ENCODE results near the gene FBLN5. TPM values are rescaled to one million over a fixed set of nuclear protein-coding genes. Genes with fewer than 3 reads are reported as not detected.

The FBLN5 gene
- total and polyA plus RNA-seq, 2 of the 4 experiments (the other 2 are of a cell fraction): 10.6 to 76.4 TPM

DNA sequence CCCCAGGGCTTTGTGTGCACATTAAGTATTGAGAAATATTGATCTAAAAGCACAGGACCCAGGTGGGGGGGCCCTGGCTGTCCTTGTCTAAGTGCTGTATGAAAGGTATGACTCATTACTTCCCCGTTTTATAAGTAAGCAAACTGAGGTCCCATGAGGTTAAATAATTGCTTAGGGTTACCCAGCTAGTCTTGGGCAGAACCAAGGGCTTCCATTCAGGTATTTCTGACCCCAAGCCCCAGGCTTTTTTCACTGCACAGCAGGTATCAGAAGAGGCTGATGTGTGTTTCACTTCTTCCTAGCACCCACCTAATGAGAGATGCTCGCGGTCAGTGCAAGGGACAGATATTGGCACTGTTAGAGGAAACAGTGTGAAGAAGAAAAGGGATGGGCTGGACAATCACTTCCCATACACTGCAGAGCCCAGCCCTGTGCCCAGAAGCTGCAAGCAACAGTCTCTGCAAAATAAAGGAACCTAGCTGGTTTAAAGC lies 75.4 kb downstream of the FBLN5 start:
- Histone ChIP-seq H2AFZ (replicated peaks; ENCODE audit: low read length, poor library complexity) (no peak overlapping the region), H4K91ac (ENCODE audit: insufficient read depth, low read depth, low read length) (no peak overlapping the region), H3K4me3 (ENCODE audit: insufficient read depth, low read depth, low read length) (no peak overlapping the region), H2BK5ac (ENCODE audit: low read depth, low read length, poor library complexity, severe bottlenecking) (no peak overlapping the region), H3K14ac (replicated peaks; ENCODE audit: low read depth, low read length) (no peak overlapping the region), H3K4ac (ENCODE audit: low read depth, low read length) (no peak overlapping the region), H3K79me1 (ENCODE audit: low read depth in 1 of 2, low read length in 2 of 2) (no peaks in the 10 kb centered on the region; a peak in 1 of 4 replicates), H3K9me3 (ENCODE audit: control insufficient read depth, insufficient read depth, low read length) (no peaks in the 10 kb centered on the region), H4K5ac (ENCODE audit: low read depth, low read length) (no peak overlapping the region), H3K9me1 (ENCODE audit: insufficient read depth, low read length) (peaks cover 21% of the 10 kb centered on the region; the same call in 1 of the 2 replicates), H2BK15ac (ENCODE audit: low read depth, low read length) (no peak overlapping the region), H3K23ac (ENCODE audit: low read depth, low read length) (no peak overlapping the region), H2BK20ac (ENCODE audit: low read depth, low read length) (no peak overlapping the region), H3K36me3 (ENCODE audit: control insufficient read depth, insufficient read depth, low read length) (peaks cover 47% of the 10 kb centered on the region), H2AK5ac (ENCODE audit: low read depth, low read length) (no peak overlapping the region), H3K27ac (ENCODE audit: insufficient read depth, low read length) (no peak overlapping the region), H4K20me1 (ENCODE audit: insufficient read depth, low read length) (no peaks in the 10 kb centered on the region), H3K27me3 (ENCODE audit: control insufficient read depth, insufficient read depth, low read length) (no peaks in the 10 kb centered on the region), H3K56ac (ENCODE audit: extremely low read depth, insufficient read depth, low read length) (no peak overlapping the region), H3K4me1 (ENCODE audit: control insufficient read depth, insufficient read depth, low read length) (peaks cover 19% of the 10 kb centered on the region), H4K8ac (ENCODE audit: low read depth in 2 of 2, low read length in 2 of 2) (no peak overlapping the region; a peak in 1 of 4 replicates), H2AK9ac (replicated peaks; ENCODE audit: low read depth, low read length, poor library complexity) (no peak overlapping the region), H3K18ac (ENCODE audit: low read depth, low read length) (no peak overlapping the region), H2BK120ac (ENCODE audit: low read depth, low read length) (no peak overlapping the region), H3K4me2 (ENCODE audit: low read depth, low read length) (no peak overlapping the region), H3K9ac (ENCODE audit: low read depth, low read length) (no peak overlapping the region)
- BruUV-seq (replicated peaks): no TSS peak
- ChIA-PET CTCF (interaction anchor here (1.0 kb wide), 1 partner anchor 12 kb away, joined by 4 read pairs; no protein-coding TSS in a partner anchor), POLR2A (ENCODE audit: unreplicated experiment) (no interaction called here)
- ATAC-seq (ENCODE audit: low read depth) (no peak), DNase-seq (no peak)
- dilution Hi-C loops (cut with HindIII; ENCODE audit: low sequenced_read_pairs, unreplicated experiment) (no loop called here), intact Hi-C loops (cut with micrococcal nuclease) (no loop called here), in situ Hi-C loops (cut with MboI; ENCODE audit: low sequenced_read_pairs) (no loop called here)
- no peak for TF ChIP-seq NFE2L2 (IDR thresholded peaks at IDR 0.05; ENCODE audit: low read depth, low read length)
- TF ChIP-seq RAD21 (IDR thresholded peaks at IDR 0.05; ENCODE audit: low read length): no peak
- no peak for TF ChIP-seq MAZ (IDR thresholded peaks at IDR 0.05; ENCODE audit: borderline replicate concordance, low read depth, low read length)
- TF ChIP-seq, protein P1, sequence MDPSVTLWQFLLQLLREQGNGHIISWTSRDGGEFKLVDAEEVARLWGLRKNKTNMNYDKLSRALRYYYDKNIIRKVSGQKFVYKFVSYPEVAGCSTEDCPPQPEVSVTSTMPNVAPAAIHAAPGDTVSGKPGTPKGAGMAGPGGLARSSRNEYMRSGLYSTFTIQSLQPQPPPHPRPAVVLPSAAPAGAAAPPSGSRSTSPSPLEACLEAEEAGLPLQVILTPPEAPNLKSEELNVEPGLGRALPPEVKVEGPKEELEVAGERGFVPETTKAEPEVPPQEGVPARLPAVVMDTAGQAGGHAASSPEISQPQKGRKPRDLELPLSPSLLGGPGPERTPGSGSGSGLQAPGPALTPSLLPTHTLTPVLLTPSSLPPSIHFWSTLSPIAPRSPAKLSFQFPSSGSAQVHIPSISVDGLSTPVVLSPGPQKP (IDR thresholded peaks at IDR 0.05; ENCODE audit: borderline replicate concordance, low read depth, low read length): no peak
- no peak for TF ChIP-seq FOS (IDR thresholded peaks at IDR 0.05; ENCODE audit: low read depth, low read length)
- no peak for TF ChIP-seq POLR2A (IDR thresholded peaks at IDR 0.05; ENCODE audit: low read depth, low read length)
- no peak for TF ChIP-seq MXI1 (IDR thresholded peaks at IDR 0.05; ENCODE audit: borderline replicate concordance, low read depth, low read length)
- TF ChIP-seq CHD1 (IDR thresholded peaks at IDR 0.05; ENCODE audit: low read depth, low read length): no peak
- TF ChIP-seq RCOR1 (IDR thresholded peaks at IDR 0.05; ENCODE audit: insufficient replicate concordance, low read length): no peak
- no peak for TF ChIP-seq RFX5 (IDR thresholded peaks at IDR 0.05; ENCODE audit: low read depth, low read length)
- TF ChIP-seq SMC3 (IDR thresholded peaks at IDR 0.05; ENCODE audit: low read depth, low read length): no peak
- TF ChIP-seq, protein P2, sequence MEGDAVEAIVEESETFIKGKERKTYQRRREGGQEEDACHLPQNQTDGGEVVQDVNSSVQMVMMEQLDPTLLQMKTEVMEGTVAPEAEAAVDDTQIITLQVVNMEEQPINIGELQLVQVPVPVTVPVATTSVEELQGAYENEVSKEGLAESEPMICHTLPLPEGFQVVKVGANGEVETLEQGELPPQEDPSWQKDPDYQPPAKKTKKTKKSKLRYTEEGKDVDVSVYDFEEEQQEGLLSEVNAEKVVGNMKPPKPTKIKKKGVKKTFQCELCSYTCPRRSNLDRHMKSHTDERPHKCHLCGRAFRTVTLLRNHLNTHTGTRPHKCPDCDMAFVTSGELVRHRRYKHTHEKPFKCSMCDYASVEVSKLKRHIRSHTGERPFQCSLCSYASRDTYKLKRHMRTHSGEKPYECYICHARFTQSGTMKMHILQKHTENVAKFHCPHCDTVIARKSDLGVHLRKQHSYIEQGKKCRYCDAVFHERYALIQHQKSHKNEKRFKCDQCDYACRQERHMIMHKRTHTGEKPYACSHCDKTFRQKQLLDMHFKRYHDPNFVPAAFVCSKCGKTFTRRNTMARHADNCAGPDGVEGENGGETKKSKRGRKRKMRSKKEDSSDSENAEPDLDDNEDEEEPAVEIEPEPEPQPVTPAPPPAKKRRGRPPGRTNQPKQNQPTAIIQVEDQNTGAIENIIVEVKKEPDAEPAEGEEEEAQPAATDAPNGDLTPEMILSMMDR (conservative IDR thresholded peaks at IDR 0.05; ENCODE audit: low read depth, low read length): no peak
- no peak for TF ChIP-seq MAFK (IDR thresholded peaks at IDR 0.05; ENCODE audit: low read depth, low read length)
- no peak for TF ChIP-seq BHLHE40 (IDR thresholded peaks at IDR 0.05; ENCODE audit: low read depth, low read length)
- no CpG with 5 or more reads among the region's 3 CpGs for WGBS, 2 experiments (ENCODE audit: extremely low coverage in 2 of 2, insufficient read length in 1 of 2)

All from IMR-90 (cell line).